Stimulated activated CD4-positive, alpha-beta T cell treated with anti-CD3 and anti-CD28 coated beads, Interleukin-1b, Interleukin-23, amount 100 ng/mL, for 1 hour (primary cell): Measurements from ENCODE around the gene GINS1.

Experiments
- DNase-seq, 2 donors: peaks; one replicate each; pipeline ENCODE4 v3.0.0-alpha.2; 2020; ENCODE audit warnings: low read depth in 2 of 2

Gene GINS1

DNA sequence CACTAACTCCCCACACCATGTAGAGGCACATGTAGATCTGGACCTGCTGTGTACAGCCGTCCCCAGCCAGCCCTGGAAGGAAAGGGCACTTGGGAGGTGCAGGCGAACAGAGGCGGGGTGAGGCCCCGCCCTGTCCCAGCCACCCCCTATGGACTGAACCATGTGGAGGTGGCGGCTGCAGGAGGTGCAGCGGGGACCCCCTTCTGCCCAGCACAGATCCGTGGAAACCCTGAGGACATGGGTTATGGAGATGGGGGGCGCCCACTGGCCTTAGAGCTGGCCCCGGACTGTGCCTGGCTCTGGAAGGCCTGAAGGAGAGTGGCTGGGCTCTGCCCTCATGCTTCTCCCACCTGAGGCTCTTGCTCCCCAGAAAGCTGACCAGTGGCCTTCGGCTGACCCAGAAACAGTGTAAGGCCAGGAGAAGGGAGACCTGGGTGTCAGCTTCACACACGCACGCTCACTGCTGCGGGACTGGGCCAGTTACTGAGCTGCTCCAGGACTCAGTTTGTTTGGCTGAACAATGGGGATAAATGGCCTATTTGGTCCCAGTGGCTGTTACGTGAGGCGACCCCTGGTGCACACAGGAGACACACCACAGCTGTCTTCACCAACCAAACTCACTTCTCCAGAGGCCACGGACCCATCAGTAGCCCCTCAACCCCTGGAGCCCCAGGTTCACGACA lies 87.2 kb downstream of the GINS1 start:
- DNase-seq, result no peak

GRCh38 chr20:25495189-25495824 lies 87.8 kb downstream of the GINS1 start:
- DNase-seq, result no peak

GRCh38 chr20:25496165-25496967 lies 88.9 kb downstream of the GINS1 start:
- no peak for DNase-seq

DNA sequence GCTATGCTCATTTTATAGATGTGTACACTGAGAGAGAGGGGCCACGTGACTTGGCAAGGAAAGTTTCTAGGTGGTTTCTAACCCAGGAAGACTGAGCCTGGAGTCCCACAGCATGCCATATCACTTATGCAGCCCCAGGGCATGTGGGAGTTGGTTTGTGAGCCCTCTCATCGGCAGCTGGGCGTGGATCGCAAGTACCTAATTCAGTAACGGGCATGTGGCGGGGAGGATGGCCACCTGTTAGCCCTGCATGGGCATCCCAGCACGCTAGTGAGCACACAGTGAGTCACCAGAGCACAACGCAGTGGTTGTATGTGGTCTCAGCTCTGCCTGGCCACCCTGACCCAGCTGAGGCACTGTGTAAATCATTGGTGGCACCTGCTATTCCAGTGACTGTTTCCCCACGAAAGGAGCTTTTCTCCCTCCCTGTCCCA lies 89.5 kb downstream of the GINS1 start:
- DNase-seq, result no peak

DNA sequence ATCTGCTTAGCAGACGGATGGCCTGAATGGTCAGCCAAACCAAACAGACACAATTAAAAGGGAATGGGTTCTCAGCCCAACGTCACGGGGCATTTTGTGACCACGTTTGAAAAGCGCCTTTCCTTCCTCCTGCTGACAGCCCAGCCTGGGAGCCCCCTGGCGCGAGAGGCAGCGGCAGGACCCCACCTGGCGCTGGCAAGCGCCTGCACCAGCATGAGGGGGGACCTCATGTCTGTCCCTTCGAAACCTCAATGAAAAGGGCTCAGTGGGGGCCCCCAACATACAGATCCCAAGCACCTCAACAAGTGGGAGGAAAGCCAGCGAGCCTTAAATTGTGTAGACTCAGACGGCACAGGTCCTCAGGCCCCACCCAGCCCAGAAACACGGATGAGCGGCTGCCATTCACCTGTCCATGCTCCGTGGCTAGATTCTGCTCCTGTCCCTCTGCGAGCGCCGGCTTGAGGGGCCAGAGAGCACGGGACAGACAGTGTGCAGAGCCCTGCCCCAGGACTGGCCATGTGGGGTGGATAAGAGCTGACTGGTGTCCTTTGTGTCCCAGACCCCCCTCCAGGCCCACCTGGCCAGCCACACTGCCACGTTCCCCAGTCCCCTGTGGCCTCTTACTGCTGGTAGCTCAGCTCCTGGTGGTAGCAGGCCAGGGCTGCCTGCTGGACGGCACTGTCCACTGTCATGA lies 90.3 kb downstream of the GINS1 start:
- DNase-seq, result no peak
